Measurements from ENCODE around the gene EPB41L4B.
"Not testable (repeated sequence)": the region's sequence is repeated elsewhere in the genome, so short reads cannot be mapped to it uniquely, and the experiment has no call there.

The EPB41L4B gene

DNA sequence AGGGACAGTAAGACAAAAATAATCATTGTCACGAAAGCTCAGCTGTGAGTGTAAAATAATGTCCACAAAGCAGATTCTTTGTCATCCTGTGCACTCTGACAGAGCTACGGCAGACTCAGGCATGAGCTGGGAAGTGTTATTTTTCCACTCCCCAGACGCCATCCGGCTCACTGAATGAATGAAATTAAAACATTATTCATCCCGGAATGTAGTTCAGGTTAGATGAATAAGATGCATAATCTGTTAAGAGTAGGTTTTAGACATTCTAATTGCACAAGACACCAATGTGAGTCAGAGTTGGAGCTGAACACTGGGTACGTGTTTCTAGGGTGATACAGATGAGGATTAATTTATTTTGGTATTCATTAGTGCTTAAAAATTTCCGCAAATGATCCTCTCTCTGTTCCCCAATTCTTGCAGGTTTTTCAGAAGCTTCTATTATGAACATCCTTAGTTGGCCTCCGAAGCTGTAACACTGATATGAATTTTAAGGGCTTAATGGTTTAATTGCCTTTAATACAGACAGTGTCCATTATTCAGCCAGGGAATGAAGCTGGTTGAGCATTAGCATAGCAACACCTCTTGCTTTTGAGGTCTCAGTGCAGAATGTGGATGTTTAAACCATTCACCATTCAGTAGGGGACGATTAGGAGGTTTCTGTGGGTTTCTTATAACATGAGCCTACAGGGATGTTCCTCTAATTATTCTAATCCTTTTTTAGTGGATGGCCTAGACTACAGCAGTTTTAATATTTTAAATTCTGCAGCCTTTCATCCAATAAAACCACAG lies 88.2 kb downstream of the EPB41L4B start:
- H3K27me3 ChIP-seq (ENCODE audit: control insufficient read depth, insufficient read depth, low read length): no peaks in the 10 kb centered on the region
- H3K9me3 ChIP-seq (ENCODE audit: control insufficient read depth, insufficient read depth, low read length): no peaks in the 10 kb centered on the region
- no peak overlapping the region for H3K4me3 ChIP-seq (ENCODE audit: low read depth, low read length)
- no peaks in the 10 kb centered on the region for H3K4me1 ChIP-seq (ENCODE audit: control insufficient read depth, insufficient read depth, low read length)
- H3K36me3 ChIP-seq (ENCODE audit: control insufficient read depth, insufficient read depth, low read length): no peaks in the 10 kb centered on the region
- H3K9ac ChIP-seq (ENCODE audit: low read depth, low read length): no peak overlapping the region

DNA sequence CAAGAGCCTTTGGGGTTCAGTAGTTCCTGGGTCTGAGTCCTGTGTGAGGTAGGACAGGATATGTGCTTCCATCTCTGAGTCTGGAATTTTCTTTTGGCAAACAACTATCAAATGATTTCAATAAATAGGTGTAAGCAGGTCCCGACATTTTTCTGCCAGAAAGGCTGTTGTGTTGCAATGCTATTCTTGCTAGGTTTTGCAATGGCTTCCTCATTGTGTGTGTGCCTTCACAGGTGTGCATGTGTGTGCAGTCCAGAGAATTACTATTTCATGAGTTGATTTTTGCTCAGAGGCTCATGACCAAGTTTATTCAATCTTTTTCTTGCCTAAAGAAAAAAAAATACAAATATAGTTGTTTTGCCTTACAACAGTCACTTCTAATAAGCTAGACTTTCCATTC lies 89.3 kb downstream of the EPB41L4B start:
- no peaks in the 10 kb centered on the region for H3K9me3 ChIP-seq (ENCODE audit: control insufficient read depth, insufficient read depth, low read length)
- H3K4me1 ChIP-seq (ENCODE audit: control insufficient read depth, insufficient read depth, low read length): no peaks in the 10 kb centered on the region
- no peaks in the 10 kb centered on the region for H3K27me3 ChIP-seq (ENCODE audit: control insufficient read depth, insufficient read depth, low read length)
- H3K4me3 ChIP-seq (ENCODE audit: low read depth, low read length): no peak overlapping the region
- H3K36me3 ChIP-seq (ENCODE audit: control insufficient read depth, insufficient read depth, low read length): no peaks in the 10 kb centered on the region
- H3K9ac ChIP-seq (ENCODE audit: low read depth, low read length): no peak overlapping the region

DNA sequence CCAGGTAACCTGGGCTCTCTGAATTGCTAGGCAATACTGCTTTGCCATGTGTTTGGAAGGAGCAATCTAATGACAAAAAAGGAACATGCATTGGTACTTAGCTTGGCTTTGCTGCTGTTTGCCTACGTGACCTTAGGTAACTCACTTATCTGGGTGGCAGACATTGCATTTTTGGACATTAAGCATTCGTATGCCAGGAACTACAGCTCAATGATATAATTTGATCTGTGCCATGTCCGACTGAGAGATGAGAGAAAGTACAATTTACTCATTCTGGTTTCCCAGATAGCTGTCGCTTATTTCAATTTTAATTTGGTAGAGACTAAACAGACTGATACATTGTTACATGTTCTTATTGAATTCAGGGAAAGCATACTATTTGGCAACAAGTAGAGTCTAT lies 90.6 kb downstream of the EPB41L4B start:
- Histone ChIP-seq H3K4me1 (ENCODE audit: control insufficient read depth, insufficient read depth, low read length) (no peaks in the 10 kb centered on the region), H3K36me3 (ENCODE audit: control insufficient read depth, insufficient read depth, low read length) (no peaks in the 10 kb centered on the region), H3K9ac (ENCODE audit: low read depth, low read length) (no peak overlapping the region), H3K27me3 (ENCODE audit: control insufficient read depth, insufficient read depth, low read length) (no peaks in the 10 kb centered on the region), H3K4me3 (ENCODE audit: low read depth, low read length) (no peak overlapping the region), H3K9me3 (ENCODE audit: control insufficient read depth, insufficient read depth, low read length) (no peaks in the 10 kb centered on the region)

DNA sequence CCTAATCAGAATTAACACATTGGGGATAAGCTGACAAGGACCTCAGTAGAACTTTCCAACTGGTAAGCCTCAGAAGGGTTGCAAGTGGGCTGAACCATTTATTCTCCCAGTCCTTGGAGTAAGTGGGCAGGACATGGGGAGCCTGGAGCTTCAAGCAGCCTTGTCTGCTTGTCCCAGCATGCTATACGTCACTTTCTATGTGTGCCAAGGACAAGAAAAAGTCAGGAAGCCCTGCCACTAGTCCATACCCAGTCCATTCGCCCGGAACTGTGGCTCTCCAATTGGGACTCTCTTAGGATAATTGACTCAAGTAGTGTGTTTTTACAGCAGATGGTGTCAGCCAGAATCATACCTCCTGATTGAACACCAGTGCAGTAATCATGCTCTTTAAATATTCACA lies 91.2 kb downstream of the EPB41L4B start:
- no peaks in the 10 kb centered on the region for H3K36me3 ChIP-seq (ENCODE audit: control insufficient read depth, insufficient read depth, low read length)
- H3K4me1 ChIP-seq (ENCODE audit: control insufficient read depth, insufficient read depth, low read length): no peaks in the 10 kb centered on the region
- no peak overlapping the region for H3K4me3 ChIP-seq (ENCODE audit: low read depth, low read length)
- no peak overlapping the region for H3K9ac ChIP-seq (ENCODE audit: low read depth, low read length)
- H3K27me3 ChIP-seq (ENCODE audit: control insufficient read depth, insufficient read depth, low read length): no peaks in the 10 kb centered on the region
- H3K9me3 ChIP-seq (ENCODE audit: control insufficient read depth, insufficient read depth, low read length): no peaks in the 10 kb centered on the region

DNA sequence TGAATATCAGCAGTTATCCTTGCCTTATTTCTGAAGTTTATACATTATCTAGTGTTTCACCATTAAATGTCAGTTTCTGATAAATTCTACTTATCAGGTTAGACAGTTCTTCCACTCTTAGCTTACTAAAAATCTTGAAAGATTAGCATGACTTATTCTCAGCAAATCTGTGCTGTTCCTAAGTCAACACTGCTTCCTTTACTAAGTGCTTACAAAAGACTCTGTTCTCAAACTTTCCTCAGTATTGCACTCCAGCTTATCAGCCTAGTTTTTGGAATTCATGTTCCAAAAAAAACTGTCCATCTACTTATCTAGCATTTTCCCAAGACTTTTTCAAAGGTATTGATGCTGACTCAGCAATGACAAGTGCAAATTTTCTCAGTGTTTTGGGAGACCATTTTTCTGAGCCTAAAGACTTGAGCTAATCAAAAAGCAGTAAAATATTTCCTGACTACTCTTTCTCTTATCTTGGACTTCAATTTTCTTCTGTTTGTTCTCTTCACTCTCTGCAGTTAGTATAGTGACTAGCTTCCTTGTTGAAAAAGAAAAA lies 92.7 kb downstream of the EPB41L4B start:
- no peak overlapping the region for H3K9ac ChIP-seq (ENCODE audit: low read depth, low read length)
- H3K9me3 ChIP-seq (ENCODE audit: control insufficient read depth, insufficient read depth, low read length): no peaks in the 10 kb centered on the region
- H3K27me3 ChIP-seq (ENCODE audit: control insufficient read depth, insufficient read depth, low read length): no peaks in the 10 kb centered on the region
- no peaks in the 10 kb centered on the region for H3K36me3 ChIP-seq (ENCODE audit: control insufficient read depth, insufficient read depth, low read length)
- no peak overlapping the region for H3K4me3 ChIP-seq (ENCODE audit: low read depth, low read length)
- H3K4me1 ChIP-seq (ENCODE audit: control insufficient read depth, insufficient read depth, low read length): no peaks in the 10 kb centered on the region

DNA sequence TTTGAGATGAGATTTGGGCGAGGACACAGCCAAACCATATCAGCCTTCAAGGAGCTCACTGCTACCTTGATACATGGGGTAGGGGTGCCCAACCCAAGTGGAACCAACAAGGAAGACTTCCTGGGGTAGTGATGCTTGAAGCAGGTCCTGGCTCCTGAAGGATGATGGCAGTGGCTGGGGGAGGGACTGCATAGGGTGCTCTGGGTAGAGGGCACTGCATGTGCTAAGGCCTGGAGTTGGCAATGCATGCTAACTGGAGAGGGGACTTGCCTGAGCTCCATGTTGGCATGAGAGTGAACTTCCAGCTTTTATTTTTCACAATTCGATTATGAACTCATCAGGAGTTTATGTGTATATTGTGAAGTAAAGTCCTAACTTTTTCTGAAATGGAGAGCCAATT lies 95.2 kb downstream of the EPB41L4B start:
- H3K4me1 ChIP-seq (ENCODE audit: control insufficient read depth, insufficient read depth, low read length): no peaks in the 10 kb centered on the region
- no peaks in the 10 kb centered on the region for H3K27me3 ChIP-seq (ENCODE audit: control insufficient read depth, insufficient read depth, low read length)
- H3K36me3 ChIP-seq (ENCODE audit: control insufficient read depth, insufficient read depth, low read length): no peaks in the 10 kb centered on the region
- H3K4me3 ChIP-seq (ENCODE audit: low read depth, low read length): no peak overlapping the region
- H3K9ac ChIP-seq (ENCODE audit: low read depth, low read length): no peak overlapping the region
- H3K9me3 ChIP-seq (ENCODE audit: control insufficient read depth, insufficient read depth, low read length): no peaks in the 10 kb centered on the region

DNA sequence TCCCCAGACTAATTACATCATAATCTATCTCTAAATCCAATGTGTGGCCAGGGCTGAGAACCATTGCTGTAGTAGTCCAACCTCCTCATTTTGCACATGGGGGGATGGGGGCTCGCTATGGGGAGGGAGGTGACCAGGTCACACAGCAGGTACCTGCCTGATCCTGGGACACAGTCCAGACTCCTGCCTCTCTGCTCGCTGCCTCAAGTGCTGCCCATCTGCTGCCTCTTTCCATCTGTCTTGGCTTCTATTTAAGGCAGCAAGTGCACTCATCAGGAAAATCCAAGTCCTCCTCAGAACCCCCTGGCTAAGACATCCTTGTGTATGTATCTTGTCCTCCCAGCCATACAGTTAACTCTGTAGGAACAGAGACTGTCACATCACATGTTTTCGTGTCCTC lies 96.1 kb downstream of the EPB41L4B start:
- Histone ChIP-seq H3K9ac (ENCODE audit: low read depth, low read length) (no peak overlapping the region), H3K27me3 (ENCODE audit: control insufficient read depth, insufficient read depth, low read length) (no peaks in the 10 kb centered on the region), H3K9me3 (ENCODE audit: control insufficient read depth, insufficient read depth, low read length) (no peaks in the 10 kb centered on the region), H3K4me3 (ENCODE audit: low read depth, low read length) (no peak overlapping the region), H3K36me3 (ENCODE audit: control insufficient read depth, insufficient read depth, low read length) (no peaks in the 10 kb centered on the region), H3K4me1 (ENCODE audit: control insufficient read depth, insufficient read depth, low read length) (no peaks in the 10 kb centered on the region)

DNA sequence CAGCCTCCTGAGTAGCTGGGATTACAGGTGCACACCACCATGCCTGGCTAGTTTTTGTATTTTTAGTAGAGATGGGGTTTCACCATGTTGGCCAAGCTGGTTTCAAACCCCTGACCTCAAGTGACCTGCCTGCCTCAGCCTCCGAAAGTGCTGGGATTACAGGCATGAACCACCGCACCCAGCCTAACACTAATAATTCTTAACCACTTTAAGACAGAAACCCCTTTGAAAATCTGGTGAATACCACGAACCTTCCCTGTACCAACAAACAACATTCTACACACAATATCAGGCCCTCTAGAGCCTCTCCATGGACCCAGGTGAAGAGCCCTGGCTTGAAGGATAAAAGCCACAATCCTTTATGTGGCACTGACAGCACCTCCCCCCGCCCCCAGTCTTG lies 102.6 kb downstream of the EPB41L4B start:
- H3K4me1 ChIP-seq (ENCODE audit: control insufficient read depth, insufficient read depth, low read length); H3K36me3 ChIP-seq (ENCODE audit: control insufficient read depth, insufficient read depth, low read length); H3K9me3 ChIP-seq (ENCODE audit: control insufficient read depth, insufficient read depth, low read length); H3K27me3 ChIP-seq (ENCODE audit: control insufficient read depth, insufficient read depth, low read length); H3K9ac ChIP-seq (ENCODE audit: low read depth, low read length); H3K4me3 ChIP-seq (ENCODE audit: low read depth, low read length): not testable (repeated sequence)

DNA sequence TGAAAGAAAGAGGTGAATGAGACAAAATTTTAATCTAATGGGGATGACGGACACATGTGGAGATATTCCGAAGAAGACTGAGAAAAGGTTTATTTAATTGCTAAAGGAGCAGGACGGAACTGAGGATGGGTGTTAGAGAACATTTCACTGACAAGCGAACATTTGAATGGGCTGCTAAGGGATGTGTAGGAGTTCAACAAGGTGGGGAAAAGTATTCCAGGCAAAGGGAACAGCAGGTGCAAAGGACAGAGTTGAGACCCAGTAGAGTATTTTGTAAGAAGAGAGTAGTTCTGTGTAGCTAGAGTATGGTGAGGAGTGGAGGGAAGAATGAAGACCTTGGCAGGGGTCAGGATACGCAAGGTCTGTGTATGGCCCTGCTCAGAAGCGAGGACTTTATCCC lies 106.4 kb downstream of the EPB41L4B start:
- H3K36me3 ChIP-seq (ENCODE audit: control insufficient read depth, insufficient read depth, low read length): no peaks in the 10 kb centered on the region
- H3K9ac ChIP-seq (ENCODE audit: low read depth, low read length): no peak overlapping the region
- H3K4me1 ChIP-seq (ENCODE audit: control insufficient read depth, insufficient read depth, low read length): no peaks in the 10 kb centered on the region
- H3K27me3 ChIP-seq (ENCODE audit: control insufficient read depth, insufficient read depth, low read length): no peaks in the 10 kb centered on the region
- H3K9me3 ChIP-seq (ENCODE audit: control insufficient read depth, insufficient read depth, low read length): no peaks in the 10 kb centered on the region
- no peak overlapping the region for H3K4me3 ChIP-seq (ENCODE audit: low read depth, low read length)

DNA sequence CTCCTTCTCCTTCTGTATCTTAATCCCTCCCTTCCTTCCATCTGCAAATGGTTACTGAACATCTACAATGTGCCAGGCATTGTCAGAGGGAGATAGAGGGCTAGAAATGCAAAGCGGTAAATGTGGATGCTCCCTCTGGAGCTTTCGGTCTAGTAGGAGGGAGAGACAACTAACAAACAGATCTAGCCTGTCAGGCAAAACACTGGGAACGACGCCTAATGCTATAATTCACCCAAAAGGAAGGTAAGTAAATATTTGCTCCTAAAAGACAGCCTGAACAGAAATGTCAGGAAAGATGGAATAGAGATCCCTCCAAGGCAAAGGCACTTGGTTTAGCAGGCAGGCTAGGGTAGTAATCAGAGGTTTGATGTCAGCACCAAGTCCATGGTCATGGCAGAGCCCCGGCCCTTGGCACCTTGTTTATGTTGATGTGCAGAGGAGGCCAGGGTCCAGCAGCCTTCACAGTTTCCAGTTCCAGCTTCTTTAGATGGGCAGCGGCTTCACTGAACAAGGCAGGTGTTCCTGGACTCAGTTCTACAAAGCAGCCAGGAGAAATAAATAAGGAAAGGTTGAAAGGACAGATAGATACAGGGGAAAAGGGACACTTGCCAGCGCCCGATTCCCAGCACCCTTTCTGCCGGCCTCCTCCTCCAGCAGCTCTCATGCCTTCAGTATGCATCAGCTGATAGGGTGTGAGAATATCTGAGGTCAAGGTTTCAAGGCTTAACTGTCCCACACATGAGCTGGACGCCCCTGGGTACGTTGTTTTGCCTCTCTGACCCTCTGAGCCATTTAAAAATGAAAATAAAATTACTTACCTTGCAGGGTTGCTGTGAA lies 107.4 kb downstream of the EPB41L4B start:
- no peak overlapping the region for H3K4me3 ChIP-seq (ENCODE audit: low read depth, low read length)
- no peaks in the 10 kb centered on the region for H3K4me1 ChIP-seq (ENCODE audit: control insufficient read depth, insufficient read depth, low read length)
- H3K9me3 ChIP-seq (ENCODE audit: control insufficient read depth, insufficient read depth, low read length): no peaks in the 10 kb centered on the region
- no peaks in the 10 kb centered on the region for H3K27me3 ChIP-seq (ENCODE audit: control insufficient read depth, insufficient read depth, low read length)
- H3K9ac ChIP-seq (ENCODE audit: low read depth, low read length): no peak overlapping the region
- H3K36me3 ChIP-seq (ENCODE audit: control insufficient read depth, insufficient read depth, low read length): no peaks in the 10 kb centered on the region

DNA sequence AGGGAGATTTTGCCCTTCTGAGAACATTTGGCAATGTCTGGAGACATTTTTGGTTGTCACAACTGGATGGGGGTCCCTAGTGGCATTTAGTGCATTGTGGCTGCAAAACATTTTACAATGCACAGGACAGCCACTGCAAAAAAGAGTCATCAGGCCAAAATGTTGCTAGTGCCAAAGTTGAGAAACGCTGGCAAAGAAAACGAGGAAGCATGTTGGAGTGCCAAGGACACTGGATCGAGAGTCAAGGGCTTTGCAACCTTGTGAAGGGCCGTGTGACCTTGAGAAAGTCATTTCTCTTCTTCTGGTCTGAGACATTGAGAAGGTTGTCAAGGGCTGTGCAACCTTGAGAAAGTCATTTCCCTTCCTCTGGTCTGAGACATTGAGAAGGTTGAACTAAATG lies 108.1 kb downstream of the EPB41L4B start:
- Histone ChIP-seq H3K4me3 (ENCODE audit: low read depth, low read length) (no peak overlapping the region), H3K9me3 (ENCODE audit: control insufficient read depth, insufficient read depth, low read length) (no peaks in the 10 kb centered on the region), H3K4me1 (ENCODE audit: control insufficient read depth, insufficient read depth, low read length) (no peaks in the 10 kb centered on the region), H3K27me3 (ENCODE audit: control insufficient read depth, insufficient read depth, low read length) (no peaks in the 10 kb centered on the region), H3K36me3 (ENCODE audit: control insufficient read depth, insufficient read depth, low read length) (no peaks in the 10 kb centered on the region), H3K9ac (ENCODE audit: low read depth, low read length) (no peak overlapping the region)

DNA sequence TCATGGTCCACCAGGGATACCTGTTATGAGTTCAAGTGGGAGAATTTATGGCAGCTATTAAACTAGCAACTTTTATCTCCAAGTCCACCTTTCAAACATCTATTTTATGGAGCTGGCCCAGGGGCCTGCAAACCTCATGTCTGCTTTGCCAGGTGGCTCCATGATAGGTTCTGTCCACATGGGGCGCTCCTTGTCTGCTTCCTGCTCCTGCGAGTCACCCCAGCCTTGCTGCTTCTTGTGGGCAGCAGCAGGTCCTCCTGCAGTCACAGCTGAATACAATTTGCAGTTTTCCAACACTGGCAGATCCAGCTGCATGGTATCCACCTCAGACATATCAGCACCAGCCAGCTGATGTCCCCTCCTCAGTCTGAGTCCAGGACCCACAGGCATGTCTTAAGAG lies 114.2 kb downstream of the EPB41L4B start:
- Histone ChIP-seq H3K9me3 (ENCODE audit: control insufficient read depth, insufficient read depth, low read length) (no peaks in the 10 kb centered on the region), H3K4me1 (ENCODE audit: control insufficient read depth, insufficient read depth, low read length) (no peaks in the 10 kb centered on the region), H3K4me3 (ENCODE audit: low read depth, low read length) (no peak overlapping the region)

More for the DNA sequence above, 114.2 kb downstream of the EPB41L4B start:
- no peak overlapping the region for H3K9ac ChIP-seq (ENCODE audit: low read depth, low read length)
- H3K27me3 ChIP-seq (ENCODE audit: control insufficient read depth, insufficient read depth, low read length): no peaks in the 10 kb centered on the region
- no peaks in the 10 kb centered on the region for H3K36me3 ChIP-seq (ENCODE audit: control insufficient read depth, insufficient read depth, low read length)
